HEK293 (cell line): ENCODE results near the gene OTP.

Experiments used
- TRIM28 ChIP-seq: IDR thresholded peaks from 2 replicates; pipeline ENCODE4 v1.6.1; 2011; ENCODE audit warnings: low read length, control low read depth, borderline replicate concordance
- ZNF266 ChIP-seq: fragments of 450-650 bp; formaldehyde crosslinking; IDR thresholded peaks from 2 replicates; pipeline ENCODE4 v1.5.1; 2016; ENCODE audit warnings: missing biosample characterization, missing genetic modification characterization, low read depth
- ZNF561 ChIP-seq: fragments of 450-650 bp; IDR thresholded peaks from 2 replicates; pipeline ENCODE4 v1.5.1; 2018; ENCODE audit warnings: missing biosample characterization, missing genetic modification characterization, borderline replicate concordance
- ZNF747 ChIP-seq: fragments of 450-650 bp; formaldehyde crosslinking; IDR thresholded peaks from 2 replicates; pipeline ENCODE4 v1.5.1; 2016; ENCODE audit warnings: missing biosample characterization, missing genetic modification characterization
- TF ChIP-seq, protein P1 (sequence below): fragments of 450-650 bp; formaldehyde crosslinking; IDR thresholded peaks from 2 replicates; pipeline ENCODE4 v1.5.1; 2016; ENCODE audit warnings: missing biosample characterization, missing genetic modification characterization
- TF ChIP-seq, protein P2 (sequence below): fragments of 450-650 bp; formaldehyde crosslinking; IDR thresholded peaks from 2 replicates; pipeline ENCODE4 v1.5.1; 2016; ENCODE audit warnings: missing biosample characterization, missing genetic modification characterization

DNA sequence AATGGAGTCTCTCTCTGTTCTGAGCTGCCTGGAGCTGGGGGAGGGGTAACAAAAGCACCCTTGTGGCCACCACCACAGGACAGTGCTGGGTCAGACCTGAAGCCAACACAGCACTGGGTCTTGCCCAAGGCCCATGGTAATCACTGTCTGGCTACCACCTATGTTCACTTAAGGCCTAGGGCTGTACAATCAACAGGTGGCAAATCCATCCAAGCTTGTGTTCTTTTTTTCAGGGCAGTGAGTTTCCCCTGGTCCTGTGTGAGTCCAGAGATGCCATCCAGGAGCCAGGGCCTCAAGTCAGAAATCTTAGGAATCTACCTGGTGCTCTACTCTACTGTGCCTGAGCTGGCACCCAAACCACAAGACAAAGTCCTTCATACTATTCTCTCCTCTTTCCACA lies 20.1 kb upstream of the OTP start:
- TF ChIP-seq, protein P1, sequence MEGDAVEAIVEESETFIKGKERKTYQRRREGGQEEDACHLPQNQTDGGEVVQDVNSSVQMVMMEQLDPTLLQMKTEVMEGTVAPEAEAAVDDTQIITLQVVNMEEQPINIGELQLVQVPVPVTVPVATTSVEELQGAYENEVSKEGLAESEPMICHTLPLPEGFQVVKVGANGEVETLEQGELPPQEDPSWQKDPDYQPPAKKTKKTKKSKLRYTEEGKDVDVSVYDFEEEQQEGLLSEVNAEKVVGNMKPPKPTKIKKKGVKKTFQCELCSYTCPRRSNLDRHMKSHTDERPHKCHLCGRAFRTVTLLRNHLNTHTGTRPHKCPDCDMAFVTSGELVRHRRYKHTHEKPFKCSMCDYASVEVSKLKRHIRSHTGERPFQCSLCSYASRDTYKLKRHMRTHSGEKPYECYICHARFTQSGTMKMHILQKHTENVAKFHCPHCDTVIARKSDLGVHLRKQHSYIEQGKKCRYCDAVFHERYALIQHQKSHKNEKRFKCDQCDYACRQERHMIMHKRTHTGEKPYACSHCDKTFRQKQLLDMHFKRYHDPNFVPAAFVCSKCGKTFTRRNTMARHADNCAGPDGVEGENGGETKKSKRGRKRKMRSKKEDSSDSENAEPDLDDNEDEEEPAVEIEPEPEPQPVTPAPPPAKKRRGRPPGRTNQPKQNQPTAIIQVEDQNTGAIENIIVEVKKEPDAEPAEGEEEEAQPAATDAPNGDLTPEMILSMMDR (tag by site-specific recombination), result no peak
- no peak for TF ChIP-seq ZNF266 (tag by site-specific recombination)
- no peak for TF ChIP-seq ZNF561 (tag by site-specific recombination)
- TF ChIP-seq, protein P2, sequence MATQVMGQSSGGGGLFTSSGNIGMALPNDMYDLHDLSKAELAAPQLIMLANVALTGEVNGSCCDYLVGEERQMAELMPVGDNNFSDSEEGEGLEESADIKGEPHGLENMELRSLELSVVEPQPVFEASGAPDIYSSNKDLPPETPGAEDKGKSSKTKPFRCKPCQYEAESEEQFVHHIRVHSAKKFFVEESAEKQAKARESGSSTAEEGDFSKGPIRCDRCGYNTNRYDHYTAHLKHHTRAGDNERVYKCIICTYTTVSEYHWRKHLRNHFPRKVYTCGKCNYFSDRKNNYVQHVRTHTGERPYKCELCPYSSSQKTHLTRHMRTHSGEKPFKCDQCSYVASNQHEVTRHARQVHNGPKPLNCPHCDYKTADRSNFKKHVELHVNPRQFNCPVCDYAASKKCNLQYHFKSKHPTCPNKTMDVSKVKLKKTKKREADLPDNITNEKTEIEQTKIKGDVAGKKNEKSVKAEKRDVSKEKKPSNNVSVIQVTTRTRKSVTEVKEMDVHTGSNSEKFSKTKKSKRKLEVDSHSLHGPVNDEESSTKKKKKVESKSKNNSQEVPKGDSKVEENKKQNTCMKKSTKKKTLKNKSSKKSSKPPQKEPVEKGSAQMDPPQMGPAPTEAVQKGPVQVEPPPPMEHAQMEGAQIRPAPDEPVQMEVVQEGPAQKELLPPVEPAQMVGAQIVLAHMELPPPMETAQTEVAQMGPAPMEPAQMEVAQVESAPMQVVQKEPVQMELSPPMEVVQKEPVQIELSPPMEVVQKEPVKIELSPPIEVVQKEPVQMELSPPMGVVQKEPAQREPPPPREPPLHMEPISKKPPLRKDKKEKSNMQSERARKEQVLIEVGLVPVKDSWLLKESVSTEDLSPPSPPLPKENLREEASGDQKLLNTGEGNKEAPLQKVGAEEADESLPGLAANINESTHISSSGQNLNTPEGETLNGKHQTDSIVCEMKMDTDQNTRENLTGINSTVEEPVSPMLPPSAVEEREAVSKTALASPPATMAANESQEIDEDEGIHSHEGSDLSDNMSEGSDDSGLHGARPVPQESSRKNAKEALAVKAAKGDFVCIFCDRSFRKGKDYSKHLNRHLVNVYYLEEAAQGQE (tag by site-specific recombination), result no peak
- no peak for TF ChIP-seq TRIM28
- TF ChIP-seq ZNF747 (tag by site-specific recombination), result no peak
